Measurements from ENCODE around the gene SLC35D2.
"Not testable (repeated sequence)": the region's sequence is repeated elsewhere in the genome, so short reads cannot be mapped to it uniquely, and the experiment has no call there.

Gene SLC35D2

DNA sequence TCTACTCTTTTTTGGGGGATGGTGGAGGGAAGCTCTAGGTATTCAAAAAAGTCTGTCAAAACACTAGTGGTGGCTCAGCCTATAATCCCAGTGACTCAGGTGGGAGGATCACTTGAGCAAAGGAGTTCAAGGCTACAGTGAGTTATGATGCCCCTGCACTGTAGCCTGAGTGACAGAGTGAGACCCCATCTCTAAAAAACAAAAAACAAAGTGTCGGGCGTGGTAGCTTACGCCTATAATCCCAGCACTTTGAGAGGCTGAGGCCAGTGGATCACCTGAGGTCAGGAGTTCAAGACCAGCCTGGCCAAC is 15.8 kb upstream of the SLC35D2 start:
- DNase-seq = no peak

DNA sequence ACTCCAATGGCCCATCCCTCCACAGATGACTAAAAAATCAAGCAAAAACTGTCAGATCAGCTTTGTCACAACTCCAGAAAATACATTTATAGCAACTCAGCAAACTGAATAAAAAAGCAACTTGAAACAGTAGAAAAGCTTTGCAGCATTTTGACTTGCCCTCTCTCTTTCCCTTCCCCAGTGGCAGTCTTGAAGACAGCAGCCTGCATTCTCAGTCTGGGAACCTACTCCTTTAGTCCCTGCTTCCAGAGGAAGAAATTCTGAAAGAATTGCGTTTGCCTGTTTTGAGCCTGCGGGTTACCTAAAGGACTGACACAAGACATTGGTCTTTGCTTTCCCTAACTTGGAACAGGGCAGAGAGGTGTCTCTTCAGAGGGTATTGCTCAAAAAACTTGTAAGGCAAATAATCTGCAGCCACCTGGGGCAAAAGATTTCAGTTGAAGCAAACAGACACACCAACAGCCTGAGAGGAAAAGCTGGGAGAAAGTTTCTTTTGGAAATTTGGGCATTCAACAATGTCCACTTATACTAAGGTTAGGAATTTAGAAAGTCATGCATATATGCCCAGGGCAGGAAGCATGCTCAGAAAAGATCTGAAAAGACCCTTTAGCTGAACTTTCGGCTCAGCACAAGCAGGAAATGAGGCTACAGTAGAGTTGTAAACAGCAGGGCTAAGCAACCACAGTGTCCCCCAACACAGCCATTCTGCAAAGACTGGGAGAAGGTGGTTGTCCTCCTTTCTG is 15.2 kb upstream of the SLC35D2 start:
- DNase-seq = no peak

DNA sequence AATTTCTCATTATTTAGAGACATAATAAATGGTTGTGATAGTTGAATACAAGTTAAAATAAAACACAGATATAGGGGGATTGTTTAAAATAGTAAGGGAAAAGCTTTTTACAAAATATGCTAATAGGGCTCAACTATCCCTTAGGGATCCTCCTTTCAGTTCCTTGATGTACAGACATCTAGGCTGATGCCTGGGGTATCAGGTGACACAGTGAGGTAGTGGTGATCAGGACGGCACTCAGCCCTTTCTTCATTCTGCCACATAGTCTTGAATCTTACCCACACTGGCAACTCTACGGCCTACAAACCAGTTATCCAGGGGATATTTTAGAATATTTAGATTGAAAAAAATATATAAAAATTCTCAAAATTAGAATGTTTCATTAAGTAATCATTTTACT is 12.5 kb upstream of the SLC35D2 start:
- DNase-seq = no peak

DNA sequence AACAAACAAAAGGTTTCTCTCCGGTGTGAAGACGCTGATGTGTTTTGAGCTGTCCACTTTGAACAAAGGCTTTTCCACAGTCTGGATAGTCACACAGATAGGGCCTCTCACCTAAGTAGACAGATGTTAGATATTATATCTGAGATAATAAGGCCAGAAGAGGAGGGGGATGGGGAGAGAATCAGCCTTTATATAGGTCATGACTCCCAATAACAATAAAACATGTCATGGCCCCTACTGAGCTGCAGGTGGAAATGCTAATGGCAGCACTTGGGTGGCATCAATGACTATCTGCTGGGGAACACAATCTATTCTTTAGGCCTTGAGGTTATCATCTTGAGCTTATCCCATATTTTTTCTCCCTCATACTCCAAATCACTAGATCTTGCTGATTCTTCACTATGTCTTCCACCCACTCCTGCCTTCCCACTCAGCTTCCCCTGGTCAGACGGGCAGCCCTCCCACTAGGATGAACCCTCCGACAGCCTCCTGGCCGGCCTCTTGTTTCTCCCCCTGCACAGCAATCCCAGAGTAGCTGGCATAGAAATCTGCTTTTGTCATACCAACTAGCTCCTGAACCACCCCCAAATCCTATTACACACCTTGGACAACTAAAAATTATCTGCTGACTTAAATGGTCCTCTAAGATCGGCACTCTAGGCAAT is 11.5 kb upstream of the SLC35D2 start:
- no peak for DNase-seq

DNA sequence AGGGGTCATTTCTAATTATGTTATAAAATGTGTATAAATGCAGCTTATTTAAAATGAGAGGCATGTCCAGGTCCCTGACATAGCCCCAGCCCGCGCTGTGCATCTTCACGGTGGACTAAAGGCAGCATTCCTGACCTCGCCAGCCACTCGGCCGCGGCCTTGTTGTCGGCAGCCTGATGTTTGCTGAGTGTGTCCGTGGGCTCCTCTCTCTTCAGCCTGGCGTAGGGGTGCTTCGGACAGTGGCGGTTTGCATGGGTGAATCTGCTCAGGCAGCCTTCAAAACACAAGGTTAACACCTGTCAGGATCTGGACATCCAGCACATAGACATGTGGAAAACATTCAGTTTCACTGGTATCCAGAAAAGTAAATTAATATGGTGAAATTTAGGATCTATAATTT is 8.8 kb upstream of the SLC35D2 start:
- no peak for DNase-seq

DNA sequence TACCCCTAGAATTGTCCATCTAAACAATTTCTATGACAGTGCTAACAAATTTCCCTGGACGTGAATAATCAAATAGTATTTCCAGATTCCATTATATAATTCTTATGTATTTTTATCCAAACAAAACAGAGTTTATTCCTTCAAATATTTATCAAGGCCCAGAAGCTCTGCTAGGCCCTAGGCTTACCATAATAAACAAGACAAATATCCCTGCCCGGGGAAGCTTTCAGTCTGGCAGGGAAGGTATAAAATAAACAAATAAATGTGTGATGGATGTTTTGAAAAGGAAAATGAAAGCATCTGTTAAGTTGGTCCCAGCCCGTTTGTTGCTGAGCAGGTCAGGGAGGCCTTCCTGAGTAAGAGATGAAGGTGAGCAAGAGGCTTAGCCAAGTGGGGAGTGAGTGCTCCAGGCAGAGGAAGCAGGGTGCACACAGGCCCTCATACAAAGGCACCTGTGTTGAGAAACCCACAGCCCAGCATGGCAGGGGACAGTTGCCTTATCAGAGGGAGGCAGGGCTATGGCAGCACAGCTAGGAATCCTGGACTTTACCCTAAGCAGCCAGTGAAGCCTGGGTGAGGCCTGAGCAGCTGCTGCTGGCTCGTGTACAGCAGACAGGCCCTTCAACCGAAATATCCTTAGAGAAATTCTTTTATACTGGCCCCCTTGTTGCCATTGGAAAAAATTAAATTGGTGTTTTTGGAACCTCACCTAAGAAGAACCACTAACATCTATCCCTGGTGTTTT is 7.7 kb upstream of the SLC35D2 start:
- DNase-seq = no peak

DNA sequence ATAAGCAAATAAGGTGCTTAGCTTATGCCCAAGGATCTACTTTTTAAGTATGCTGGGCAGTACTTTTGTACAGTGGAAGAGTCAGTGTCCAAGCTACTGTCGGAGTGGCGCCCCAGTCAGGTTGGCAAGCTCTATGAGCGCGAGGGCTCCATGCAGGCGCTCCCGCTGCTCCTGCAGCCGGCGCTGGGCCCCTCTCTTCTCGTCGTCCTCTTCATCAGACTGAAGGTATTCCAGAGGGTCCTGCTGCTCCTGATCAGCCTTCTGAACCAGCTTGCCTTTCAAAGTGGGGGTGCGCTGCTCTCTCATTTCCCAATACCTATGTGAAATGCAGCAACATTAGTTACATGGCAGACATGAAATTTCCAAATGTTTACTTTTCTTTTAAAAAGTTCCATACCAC is 4.6 kb upstream of the SLC35D2 start:
- no peak for DNase-seq

DNA sequence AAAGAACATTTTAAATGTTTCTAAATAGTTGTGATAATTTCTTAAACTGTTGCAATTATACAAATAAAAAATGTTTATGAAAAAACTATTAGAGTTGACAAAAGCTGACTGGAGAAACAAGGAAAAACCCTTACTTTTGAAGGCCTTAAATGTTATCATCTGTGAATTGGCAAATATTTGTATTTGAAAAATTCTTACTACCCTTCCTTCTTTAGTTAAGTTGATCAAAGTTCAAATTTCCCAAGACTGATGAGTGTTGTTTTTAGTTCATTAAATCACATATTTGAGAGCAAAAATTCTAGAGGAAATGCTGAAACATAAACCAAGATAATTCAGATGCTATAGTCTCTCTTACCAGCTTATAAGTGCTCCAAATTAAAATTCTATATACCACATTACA is 2.6 kb upstream of the SLC35D2 start:
- no peak for DNase-seq

DNA sequence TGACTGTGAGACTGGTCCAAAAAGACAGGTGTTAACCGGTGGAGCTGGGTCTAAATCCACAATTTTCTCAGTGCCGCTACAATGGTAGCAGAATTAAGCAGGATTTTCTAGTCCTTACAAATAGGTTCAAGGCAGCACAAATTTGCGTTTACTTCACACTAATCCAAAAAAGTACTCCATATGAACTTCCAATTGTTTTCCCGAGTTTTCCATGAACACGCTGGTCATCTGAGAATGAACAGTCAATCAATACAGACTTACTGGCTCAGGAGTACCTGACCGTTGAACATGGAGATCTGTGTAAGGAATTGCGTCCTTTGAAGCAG is 709 bp downstream of the SLC35D2 start:
- no peak for DNase-seq

DNA sequence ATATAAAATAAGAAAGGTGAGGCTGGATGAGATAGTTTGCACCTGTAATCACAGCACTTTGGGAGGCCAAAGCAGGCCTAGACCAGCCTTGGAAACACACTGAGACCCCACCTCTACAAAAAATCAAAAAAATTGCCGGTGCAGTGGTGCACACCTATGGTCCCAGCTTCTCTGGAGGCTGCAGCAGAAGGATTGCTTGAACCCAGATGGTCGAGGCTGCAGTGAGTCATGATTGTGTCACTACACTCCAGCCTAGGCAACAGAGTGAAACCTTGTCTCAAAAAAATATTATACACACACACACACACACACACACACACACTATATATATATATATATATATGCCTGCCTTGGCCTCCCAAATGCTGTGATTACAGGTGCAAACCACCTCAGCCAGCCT is 1.3 kb downstream of the SLC35D2 start:
- DNase-seq = no peak

DNA sequence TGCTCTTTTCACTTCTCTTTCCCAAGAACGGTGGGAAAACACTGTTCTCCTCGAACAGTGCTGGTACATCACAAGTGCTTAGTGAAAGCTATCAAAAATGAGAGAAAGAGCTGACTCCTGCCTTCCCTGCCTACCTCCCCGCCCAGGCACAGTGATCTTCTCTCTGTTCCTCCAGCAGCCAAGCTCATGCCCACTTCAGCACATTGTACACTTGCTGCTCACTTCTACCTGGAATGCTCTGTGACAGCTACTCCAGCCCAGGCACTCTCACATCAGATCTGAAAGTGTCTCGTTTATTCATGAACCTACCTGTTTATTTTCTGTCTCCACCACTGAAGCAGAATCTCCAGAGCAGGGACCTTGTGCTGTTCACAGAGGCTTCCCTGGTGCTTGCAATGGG is 1.8 kb downstream of the SLC35D2 start:
- DNase-seq = no peak

DNA sequence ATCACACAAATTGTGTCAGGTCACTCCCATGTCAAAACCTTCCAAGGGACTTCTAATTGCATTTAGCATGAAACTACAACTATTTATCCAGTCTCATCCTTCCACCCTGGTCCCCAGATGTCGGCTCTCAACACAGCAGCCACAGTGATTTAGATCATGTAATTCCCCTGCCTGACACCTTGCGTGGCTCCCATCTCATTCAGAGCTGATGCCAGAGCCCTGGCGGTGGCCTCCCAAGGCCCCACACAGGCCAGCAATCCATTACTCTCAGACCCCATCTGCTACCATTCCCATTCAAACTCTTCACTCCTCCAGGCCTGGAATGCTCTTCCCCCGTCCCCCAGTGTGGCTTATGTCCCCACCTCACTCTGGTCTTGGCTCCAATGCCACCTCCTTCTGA is 2.4 kb downstream of the SLC35D2 start:
- DNase-seq = no peak

DNA sequence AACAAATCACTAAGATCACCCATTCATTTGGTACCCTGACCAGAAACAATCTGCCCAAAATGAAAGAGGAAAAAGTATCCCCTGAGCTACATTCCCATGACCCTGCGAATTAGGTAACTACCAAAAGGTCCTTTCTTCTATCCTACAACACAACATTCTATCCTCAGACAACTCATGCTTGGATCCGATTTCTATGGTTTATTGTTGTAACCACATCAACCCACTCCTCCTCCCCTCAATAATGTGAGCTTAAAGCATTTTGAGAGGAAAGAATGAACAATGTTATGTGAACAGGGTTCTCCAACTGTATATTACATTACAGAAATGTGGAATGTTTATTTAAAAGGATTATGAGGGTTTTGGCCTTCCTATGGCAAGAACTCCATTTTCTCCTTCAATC is 4.0 kb downstream of the SLC35D2 start:
- DNase-seq = no peak

DNA sequence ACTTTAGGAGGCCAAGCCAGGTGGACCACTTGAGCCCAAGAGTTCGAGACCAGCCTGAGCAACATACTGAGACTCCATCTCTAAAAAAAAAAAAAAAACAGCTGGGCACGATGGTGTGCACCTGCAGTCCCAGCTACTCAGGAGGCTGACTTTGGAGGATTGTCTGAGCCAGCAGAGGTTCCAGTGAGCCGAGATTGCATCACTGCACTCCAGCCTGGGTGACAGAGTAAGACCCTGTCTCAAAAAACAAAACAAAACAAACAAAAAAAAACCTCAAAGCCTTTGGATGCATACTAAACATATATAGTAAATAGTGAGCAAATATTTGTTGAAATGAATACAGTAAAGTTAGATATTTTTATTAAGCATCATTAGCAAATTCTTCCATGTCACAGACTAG is 5.3 kb downstream of the SLC35D2 start:
- no peak for DNase-seq

DNA sequence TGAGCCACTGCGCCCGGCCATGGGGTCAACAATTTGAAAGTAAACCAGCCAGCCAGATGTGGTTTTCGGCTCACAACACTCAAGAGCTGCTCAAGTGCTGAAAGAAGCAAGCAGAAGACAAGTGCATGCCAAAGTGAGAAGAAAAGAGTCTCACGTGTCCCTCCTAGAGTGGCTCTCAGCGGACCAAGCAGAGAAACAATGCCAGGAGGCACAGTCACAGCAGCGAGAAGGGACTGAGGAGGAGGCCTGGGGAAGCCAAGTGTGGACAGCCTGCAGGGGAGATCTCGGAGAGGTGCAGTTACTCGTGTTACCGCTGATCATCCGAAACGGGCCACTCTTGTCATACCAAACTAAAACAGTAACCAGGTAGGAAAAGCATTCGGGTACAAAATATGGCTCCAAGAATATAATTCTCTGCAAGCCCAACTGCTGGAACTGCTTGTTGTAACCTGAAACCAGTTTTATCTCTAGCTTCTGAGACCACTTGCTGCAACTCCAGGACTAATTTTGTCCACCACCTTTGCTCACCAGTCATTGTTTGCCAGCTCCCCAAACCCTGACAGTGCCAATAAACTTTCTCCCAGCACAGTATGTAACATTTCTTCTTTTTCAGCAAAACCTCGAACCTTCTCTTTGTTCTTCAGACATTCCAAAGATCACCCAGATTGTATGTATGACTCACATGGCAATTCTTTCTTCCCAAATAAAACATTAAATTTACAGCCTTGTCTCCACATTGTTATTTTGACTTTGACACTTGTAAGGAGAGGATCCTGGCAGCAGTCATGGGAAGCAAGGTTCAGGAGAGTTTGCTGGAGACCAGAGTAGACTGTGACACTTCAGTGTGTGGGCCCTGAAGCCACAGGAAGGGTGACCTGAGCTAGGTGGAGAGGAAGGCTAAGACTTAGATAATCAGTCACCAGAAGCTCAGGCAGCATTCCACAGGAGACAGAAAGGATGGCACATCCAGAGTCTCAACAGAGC is 6.3 kb downstream of the SLC35D2 start:
- no peak for DNase-seq

DNA sequence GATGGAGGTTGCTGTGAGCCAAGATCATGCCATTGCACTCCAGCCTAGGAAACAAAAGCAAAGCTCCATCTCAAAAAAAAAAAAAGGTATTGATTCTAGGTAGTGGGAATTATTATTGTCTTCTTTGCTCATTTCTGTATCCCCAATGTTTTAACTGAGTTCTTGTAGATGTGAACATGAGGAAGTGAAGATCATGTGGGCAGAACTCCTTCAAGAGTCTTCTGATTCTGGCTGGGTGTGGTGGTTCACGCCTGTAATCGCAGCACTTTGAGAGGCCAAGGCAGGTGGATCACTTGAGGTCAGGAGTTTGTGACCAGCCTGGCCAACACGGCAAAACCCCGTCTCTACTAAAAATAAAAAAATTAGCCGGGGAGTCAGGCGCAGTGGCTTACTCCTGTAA is 8.0 kb downstream of the SLC35D2 start:
- DNase-seq = not testable (repeated sequence)

DNA sequence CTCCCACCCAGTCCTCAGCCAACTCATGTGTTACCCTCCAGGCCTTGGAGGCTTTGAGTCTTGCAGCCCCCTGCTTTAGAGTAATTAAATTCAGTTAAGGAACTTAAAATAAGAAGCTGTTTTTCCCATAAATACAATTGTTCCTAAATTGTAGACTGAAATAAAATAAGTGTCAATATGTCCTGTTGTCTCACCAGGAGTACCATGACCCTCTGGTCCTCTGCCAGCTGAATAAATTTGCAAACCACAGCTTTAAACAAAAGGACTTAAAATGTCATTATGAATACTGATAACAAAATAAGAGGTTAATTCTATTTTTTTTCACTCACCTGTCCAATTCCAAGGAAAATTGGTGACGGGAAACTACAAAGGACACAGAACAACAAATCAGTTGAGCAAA is 15.6 kb downstream of the SLC35D2 start:
- DNase-seq = no peak

DNA sequence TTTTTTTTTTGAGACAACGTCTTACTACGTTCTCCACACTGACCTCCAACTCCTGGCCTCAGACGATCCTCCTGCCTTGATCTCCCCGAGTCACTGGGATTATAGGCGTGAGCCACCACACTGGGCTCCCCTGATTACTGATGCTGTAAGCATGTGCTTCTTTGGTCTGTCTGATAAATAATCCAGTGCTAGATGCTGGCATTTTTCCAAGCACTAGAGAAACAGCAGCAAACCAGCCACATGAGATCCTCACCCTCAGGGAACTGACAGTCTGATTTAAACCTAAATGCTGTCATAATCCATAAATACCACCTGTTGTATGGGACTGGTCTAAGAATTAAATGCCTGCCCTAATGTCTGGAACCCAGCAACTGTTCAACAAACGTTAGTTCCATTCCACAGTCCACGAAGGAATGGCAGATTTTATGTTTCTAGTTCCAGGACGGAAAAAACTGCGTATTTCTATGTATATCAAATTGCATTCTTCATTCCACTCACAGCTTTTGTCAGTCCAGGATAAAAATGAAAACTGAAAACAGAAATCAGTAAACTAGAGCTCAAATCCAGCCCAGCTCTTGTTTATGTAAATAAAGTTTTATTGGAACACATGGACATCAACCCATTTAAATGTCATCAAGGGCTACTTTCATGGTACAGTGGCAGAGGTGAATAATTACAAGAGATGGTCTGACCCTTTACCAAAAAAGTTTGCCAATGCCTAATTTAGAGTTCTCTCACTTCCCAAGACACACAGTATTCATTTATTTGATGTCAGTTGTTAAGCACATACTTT is 20.1 kb downstream of the SLC35D2 start:
- no peak for DNase-seq

DNA sequence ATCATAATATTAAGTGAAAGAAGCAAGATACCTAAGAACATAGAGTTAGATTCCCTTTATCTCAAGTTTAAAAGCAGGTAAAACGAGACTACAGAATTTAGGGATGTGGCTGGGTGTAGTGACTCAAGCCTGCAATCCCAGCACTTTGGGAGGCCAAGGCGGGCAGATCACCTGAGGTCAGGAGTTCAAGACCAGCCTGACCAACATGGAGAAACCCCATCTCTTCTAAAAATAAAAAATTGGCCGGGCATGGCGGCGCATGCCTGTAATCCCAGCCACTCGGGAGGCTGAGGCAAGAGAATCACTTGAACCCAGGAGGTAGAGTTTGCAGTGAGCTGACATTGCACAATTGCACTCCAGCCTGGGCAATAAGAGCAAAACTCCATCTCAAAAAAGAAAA is 21.4 kb downstream of the SLC35D2 start:
- not testable (repeated sequence) for DNase-seq

DNA sequence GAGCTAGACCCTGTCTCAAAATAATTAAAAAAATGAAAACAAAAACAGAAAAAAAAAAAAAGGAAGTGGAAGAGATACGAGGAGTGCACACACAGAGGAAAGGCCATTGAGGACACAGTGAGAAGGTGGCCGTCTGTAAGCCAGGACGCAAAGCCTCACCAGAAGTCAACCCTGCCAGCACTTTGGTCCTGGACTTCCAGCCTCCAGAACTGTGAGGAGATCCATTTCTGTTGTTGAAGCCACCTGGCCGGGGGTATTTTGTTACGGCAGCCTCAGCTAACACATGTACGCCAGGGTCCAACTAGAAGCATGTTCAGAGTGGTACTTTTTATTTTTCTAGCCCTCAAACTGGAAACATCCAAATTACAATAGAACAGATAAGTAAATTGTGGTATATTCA is 21.8 kb downstream of the SLC35D2 start:
- no peak for DNase-seq

DNA sequence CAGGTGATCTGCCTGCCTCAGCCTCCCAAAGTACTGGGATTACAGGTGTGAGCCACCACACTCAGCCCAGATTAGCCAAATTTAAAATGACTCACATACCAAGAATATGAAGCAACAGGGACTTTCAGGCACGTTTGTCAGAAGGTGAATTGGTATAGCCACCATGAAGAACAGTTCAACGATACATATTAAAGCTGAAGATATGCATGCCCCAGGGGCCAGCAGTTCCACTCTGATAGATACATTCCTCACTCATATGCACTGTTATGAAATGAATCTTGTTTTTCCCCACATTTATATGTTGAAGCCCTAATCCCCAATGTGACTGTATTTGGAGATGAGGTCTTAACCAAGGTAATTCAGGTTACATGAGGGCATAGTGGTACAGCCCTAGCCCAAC is 22.5 kb downstream of the SLC35D2 start:
- DNase-seq = no peak

DNA sequence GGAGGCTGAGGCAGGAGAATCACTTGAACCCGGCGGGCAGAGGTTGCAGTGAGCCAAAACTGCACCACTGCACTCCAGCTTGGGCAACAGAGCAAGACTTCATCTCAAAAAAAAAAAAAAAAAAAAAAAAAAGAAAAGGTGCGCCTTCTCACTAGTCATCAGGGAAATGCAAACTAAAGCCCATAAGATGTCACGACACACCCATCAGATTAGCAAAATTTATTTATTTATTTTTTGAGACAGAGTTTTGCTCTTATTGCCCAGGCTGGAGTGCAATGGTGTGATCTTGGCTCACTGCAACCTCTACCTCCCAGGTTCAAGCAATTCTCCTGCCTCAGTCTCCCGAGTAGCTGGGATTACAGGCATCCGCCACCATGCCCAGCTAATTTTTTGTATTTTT is 23.0 kb downstream of the SLC35D2 start:
- not testable (repeated sequence) for DNase-seq

DNA sequence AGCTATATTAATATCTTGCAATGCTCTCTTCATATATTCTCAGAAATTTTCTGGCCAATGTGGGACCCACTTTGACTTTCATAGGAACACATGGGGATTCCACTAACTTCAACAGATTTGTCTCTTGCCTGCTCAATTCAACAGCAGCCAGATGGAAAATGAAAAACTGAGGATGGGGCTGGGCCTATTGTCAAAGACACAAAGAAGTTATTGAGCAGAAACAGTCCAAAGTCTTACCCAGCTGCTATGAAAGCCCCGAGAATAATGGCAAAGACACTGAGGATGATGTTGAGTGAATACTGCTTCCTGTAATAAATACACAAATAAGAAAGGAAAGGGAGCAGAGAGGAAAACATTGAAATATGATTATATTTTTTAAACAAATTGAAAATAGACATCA is 32.6 kb downstream of the SLC35D2 start:
- DNase-seq = no peak

All from NCI-H345 (cell line).